Measurements from ENCODE around the gene LRRN1.

Gene LRRN1

GRCh38 chr3:3799173-3800079, at the start of gene LRRN1:
TSS of gene LRRN1 (plus strand) at chr3:3799431. CDS start at chr3:3844642, 45,211 bp downstream.
- peak; percentile 35 for DNase-seq

GRCh38 chr3:3753416-3753815, 45.8 kb upstream of the LRRN1 start:
- no peak for DNase-seq

GRCh38 chr3:3765661-3766060, 33.6 kb upstream of the LRRN1 start:
- no peak for DNase-seq

GRCh38 chr3:3766140-3766539, 33.1 kb upstream of the LRRN1 start:
- DNase-seq = no peak

- no peak for DNase-seq
Measured at GRCh38 chr3:3771094-3771493, 28.1 kb upstream of the LRRN1 start.

- DNase-seq = no peak
Measured at GRCh38 chr3:3771567-3771966, 27.7 kb upstream of the LRRN1 start.

- no peak for DNase-seq
Measured at GRCh38 chr3:3772338-3772737, 26.9 kb upstream of the LRRN1 start.

GRCh38 chr3:3772920-3773319, 26.3 kb upstream of the LRRN1 start:
- DNase-seq = no peak

GRCh38 chr3:3776607-3777006, 22.6 kb upstream of the LRRN1 start:
- no peak for DNase-seq

GRCh38 chr3:3778216-3778615, 21.0 kb upstream of the LRRN1 start:
- no peak for DNase-seq

GRCh38 chr3:3778641-3779270, 20.5 kb upstream of the LRRN1 start:
- DNase-seq = no peak

GRCh38 chr3:3782457-3782856, 16.8 kb upstream of the LRRN1 start:
- no peak for DNase-seq

- no peak for DNase-seq
Measured at GRCh38 chr3:3783210-3783609, 16.0 kb upstream of the LRRN1 start.

GRCh38 chr3:3783696-3784095, 15.5 kb upstream of the LRRN1 start:
- DNase-seq = no peak

GRCh38 chr3:3792391-3792790, 6.8 kb upstream of the LRRN1 start:
- no peak for DNase-seq

- DNase-seq = peak; percentile 17
Measured at GRCh38 chr3:3798631-3799113, 559 bp upstream of the LRRN1 start.

GRCh38 chr3:3800080-3800455, 837 bp downstream of the LRRN1 start:
- no peak for DNase-seq

GRCh38 chr3:3800685-3801493, 1.7 kb downstream of the LRRN1 start:
- DNase-seq = no peak

- DNase-seq = no peak
Measured at GRCh38 chr3:3801494-3801841, 2.2 kb downstream of the LRRN1 start.

- no peak for DNase-seq
Measured at GRCh38 chr3:3802046-3802445, 2.8 kb downstream of the LRRN1 start.

GRCh38 chr3:3804560-3804959, 5.3 kb downstream of the LRRN1 start:
- no peak for DNase-seq

- no peak for DNase-seq
Measured at GRCh38 chr3:3806092-3806491, 6.9 kb downstream of the LRRN1 start.

- no peak for DNase-seq
Measured at GRCh38 chr3:3806856-3807255, 7.6 kb downstream of the LRRN1 start.

GRCh38 chr3:3813013-3813412, 13.8 kb downstream of the LRRN1 start:
- DNase-seq = no peak
